GM19328 (cell line): ENCODE results near the gene TRIM49C.
"Not testable (repeated sequence)": the region's sequence is repeated elsewhere in the genome, so short reads cannot be mapped to it uniquely, and the experiment has no call there.

Experiments
- ATAC-seq: cut with Tn5 transposase; IDR thresholded peaks from one replicate; pipeline ENCODE4 v1.9.1; 2021; ENCODE audit warnings: mild to moderate bottlenecking, moderate library complexity; ENCODE audit not compliant: unreplicated experiment

Gene TRIM49C

GRCh38 chr11:90030806-90031205, at the start of gene TRIM49C:
Gene TRIM49C, plus strand, starts transcription at chr11:90031106. Its CDS starts 4,106 bp downstream, at chr11:90035212.
- ATAC-seq, result not testable (repeated sequence)

DNA sequence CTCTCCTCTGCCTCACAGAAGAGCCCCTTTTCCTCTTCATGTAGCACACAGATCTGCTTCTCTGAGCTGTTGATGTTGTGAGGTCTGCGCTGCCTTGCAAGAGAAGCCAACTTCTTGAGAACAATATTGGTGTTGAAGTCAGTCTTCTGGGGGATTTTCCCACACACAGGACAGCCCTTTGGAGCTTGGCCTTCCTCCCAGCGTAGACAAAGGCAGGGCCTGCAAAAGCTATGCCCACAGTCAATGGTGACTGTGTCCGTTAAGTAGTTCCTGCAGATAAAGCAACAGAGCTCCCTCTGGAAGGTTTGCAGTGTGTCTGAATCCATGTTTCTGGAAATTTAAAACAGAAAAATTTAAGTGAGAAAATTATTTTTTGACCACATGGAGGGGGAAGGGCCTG, 6.7 kb upstream of the TRIM49C start:
- ATAC-seq, result not testable (repeated sequence)

DNA sequence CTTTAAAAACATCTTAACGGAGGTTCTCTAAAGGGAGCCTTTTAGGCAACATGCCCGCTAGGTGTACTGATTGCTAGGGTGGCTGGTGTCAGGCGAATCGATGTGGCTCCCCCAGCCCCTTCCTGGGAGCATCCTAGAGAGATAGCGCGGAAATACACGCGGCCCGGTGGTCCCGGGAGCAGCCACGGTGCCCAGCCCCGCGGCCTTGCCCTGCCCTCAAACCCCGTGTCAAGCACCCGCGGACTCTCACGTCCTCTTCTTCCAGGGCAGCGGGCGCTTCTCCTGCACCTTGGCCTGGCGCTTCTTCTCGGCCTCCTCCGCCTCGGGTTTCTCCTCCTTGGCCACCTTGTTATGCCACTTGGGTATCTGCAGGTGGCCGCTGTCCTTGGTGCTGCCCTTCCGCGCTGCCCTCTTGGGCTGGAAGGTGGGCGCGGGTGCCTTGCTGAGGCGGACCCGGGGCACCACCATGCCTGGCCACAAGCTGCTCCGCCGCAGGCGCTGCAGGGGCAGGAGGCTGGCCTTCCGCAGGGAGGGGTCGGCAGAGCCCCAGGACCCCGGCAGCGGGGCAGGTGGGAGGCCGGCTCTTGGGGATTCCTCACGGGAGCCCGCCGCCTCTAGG, 20.8 kb downstream of the TRIM49C start:
- not testable (repeated sequence) for ATAC-seq

- not testable (repeated sequence) for ATAC-seq
Observed at GRCh38 chr11:90052311-90052710, 21.4 kb downstream of the TRIM49C start.

DNA sequence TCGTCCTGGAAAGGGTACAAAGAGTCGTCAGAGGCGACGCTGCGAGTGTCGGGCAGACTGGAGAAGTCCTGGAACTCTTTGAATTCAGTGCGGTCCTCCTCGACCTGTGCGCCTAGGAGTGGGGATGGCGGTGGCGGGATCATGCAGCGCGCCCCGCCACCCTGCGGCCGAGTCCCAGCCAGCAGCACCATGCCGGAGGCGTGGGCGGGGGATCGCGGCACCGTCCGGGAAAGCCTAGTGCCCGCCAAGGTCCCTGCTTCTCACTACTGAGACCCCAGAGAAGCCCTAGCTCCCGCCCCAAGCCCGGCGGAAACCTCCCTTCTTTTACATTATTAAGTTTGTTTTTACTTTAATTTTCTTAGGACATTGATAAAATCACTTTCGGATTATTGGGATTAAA, 22.6 kb downstream of the TRIM49C start:
- not testable (repeated sequence) for ATAC-seq

DNA sequence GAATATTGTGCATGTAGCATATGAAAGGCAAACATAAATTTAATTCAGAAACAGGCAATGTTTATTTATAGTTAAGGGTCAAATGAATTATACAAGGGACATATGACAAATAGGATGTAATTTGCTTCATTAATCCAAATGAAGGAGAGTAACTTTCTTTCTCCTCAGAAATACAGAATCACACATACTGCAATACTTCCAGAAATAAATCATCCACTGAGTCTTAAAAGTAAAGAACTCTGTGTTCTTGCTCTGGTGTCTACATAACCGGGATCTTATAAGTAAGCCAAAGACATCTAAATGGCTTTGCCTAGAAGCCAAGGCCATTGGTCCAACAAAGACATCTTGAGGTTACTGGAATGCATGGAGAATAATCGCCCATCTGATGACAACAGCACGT, 54.7 kb downstream of the TRIM49C start, which contains the start of gene UBTFL1:
TSS of gene UBTFL1 (plus strand) at position 301 of the 400 bp plus-strand sequence. CDS start at position 301, 0 bp downstream.
- ATAC-seq, result not testable (repeated sequence)

DNA sequence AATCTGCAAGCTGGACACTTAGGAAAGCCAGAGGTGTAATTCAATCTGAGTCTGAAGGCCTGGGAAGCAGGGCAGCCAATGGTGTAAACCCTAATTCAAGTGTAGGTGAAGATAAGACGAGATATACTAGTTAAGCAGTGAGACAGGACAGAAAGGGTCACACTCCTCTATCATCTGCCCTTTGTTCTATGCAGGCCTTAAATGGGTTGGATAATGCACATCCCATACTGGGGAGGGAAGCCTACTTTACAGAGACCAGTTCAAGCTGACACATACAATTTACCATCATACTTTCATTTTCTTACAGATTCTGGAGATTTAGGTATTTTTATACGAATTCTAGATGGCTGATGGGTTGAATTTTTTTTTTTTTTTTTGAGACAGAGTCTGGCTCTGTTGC, 57.8 kb downstream of the TRIM49C start:
- ATAC-seq, result not testable (repeated sequence)
